SU-DHL-6 (cell line): ENCODE measurements around the gene PRKAR2B.

Experiments used
- H2AFZ ChIP-seq: fragments of 200-600 bp; sonication (generic); 2 replicates; pipeline ENCODE4 v1.6.1; 2014; ENCODE audit warnings: low read depth, mild to moderate bottlenecking, moderate library complexity, mixed read lengths, antibody characterized with exemption, low read length; ENCODE audit not compliant: severe bottlenecking
- H3F3A ChIP-seq: fragments of 200-600 bp; shearing (Covaris generic); 2 replicates; pipeline ENCODE4 v1.6.0; 2016; ENCODE audit warnings: antibody characterized with exemption, mild to moderate bottlenecking; ENCODE audit not compliant: insufficient read depth
- H3K27ac ChIP-seq: fragments of 200-600 bp; sonication (generic); 2 replicates; pipeline ENCODE4 v1.5.1; 2016; ENCODE audit warnings: low read depth, mild to moderate bottlenecking, low read length, moderate library complexity, mixed read lengths
- H3K27me3 ChIP-seq: fragments of 200-600 bp; sonication (generic), shearing (Covaris generic); 2 replicates; pipeline ENCODE4 v1.6.0; 2014; ENCODE audit warnings: mild to moderate bottlenecking, low read length
- H3K36me3 ChIP-seq: fragments of 200-600 bp; sonication (generic); 2 replicates; pipeline ENCODE4 v1.6.1; 2014; ENCODE audit warnings: mild to moderate bottlenecking, low read length, mixed read lengths
- H3K4me2 ChIP-seq: fragments of 300-600, 200-600 bp; shearing (Covaris generic), sonication (generic); 2 replicates; pipeline ENCODE4 v1.6.0; 2014; ENCODE audit warnings: low read length, low read depth, mild to moderate bottlenecking; ENCODE audit not compliant: poor library complexity, severe bottlenecking
- H3K4me3 ChIP-seq: fragments of 200-600 bp; sonication (generic); 2 replicates; pipeline ENCODE4 v1.5.1; 2014; ENCODE audit warnings: antibody characterized with exemption, low read length, mild to moderate bottlenecking, mixed read lengths; ENCODE audit not compliant: insufficient read depth, poor library complexity, severe bottlenecking
- H3K79me2 ChIP-seq: fragments of 200-600 bp; sonication (generic); 2 replicates; pipeline ENCODE4 v1.6.1; 2014; ENCODE audit warnings: mild to moderate bottlenecking, low read length, moderate library complexity; ENCODE audit not compliant: insufficient read depth
- H3K9ac ChIP-seq: fragments of 200-600 bp; sonication (generic); 2 replicates; pipeline ENCODE4 v1.7.0; 2014; ENCODE audit warnings: mild to moderate bottlenecking, low read length
- H3K9me2 ChIP-seq: fragments of 200-600 bp; sonication (generic); replicated peaks from 2 replicates; pipeline ENCODE4 v1.6.1; 2014; ENCODE audit warnings: low read length; ENCODE audit not compliant: insufficient read depth
- H3K9me3 ChIP-seq: fragments of 200-600 bp; sonication (generic); 2 replicates; pipeline ENCODE4 v1.6.1; 2014; ENCODE audit warnings: low read length, mixed read lengths; ENCODE audit not compliant: insufficient read depth
- H4K20me1 ChIP-seq: fragments of 200-600 bp; sonication (generic); 2 replicates; pipeline ENCODE4 v1.6.1; 2014; ENCODE audit warnings: low read depth, mild to moderate bottlenecking, antibody characterized with exemption, low read length, moderate library complexity, mixed read lengths
- CTCF ChIP-seq: fragments of 200-600 bp; sonication (generic); IDR thresholded peaks from one replicate; pipeline ENCODE4 v1.5.1; 2017; ENCODE audit warnings: antibody characterized with exemption, mild to moderate bottlenecking, low read length, moderate library complexity; ENCODE audit not compliant: insufficient read depth, poor library complexity, severe bottlenecking
- EZH2phosphoT487 ChIP-seq: fragments of 200-600 bp; sonication (generic), shearing (Covaris generic); conservative IDR thresholded peaks from 2 replicates; pipeline ENCODE4 v1.6.1; 2018; ENCODE audit warnings: mild to moderate bottlenecking, antibody characterized with exemption, low read length, moderate library complexity, mixed read lengths

Gene PRKAR2B

GRCh38 chr7:107076781-107077698 lies 32.5 kb downstream of the PRKAR2B start:
- no peaks in the 10 kb centered on the region for H3K79me2 ChIP-seq
- H3K36me3 ChIP-seq, result no peaks in the 10 kb centered on the region
- no peaks in the 10 kb centered on the region for H3K9me2 ChIP-seq
- H3K4me3 ChIP-seq, result no peak overlapping the region
- H3K27ac ChIP-seq, result no peak overlapping the region
- H3K27me3 ChIP-seq, result no peaks in the 10 kb centered on the region
- H3K4me2 ChIP-seq, result no peak overlapping the region
- no peaks in the 10 kb centered on the region for H4K20me1 ChIP-seq
- no peaks in the 10 kb centered on the region for H3F3A ChIP-seq
- no peak overlapping the region for H2AFZ ChIP-seq
- no peak overlapping the region for H3K9ac ChIP-seq
- TF ChIP-seq CTCF (no peak), EZH2phosphoT487 (no peak)
- H3K9me3 ChIP-seq, result no peaks in the 10 kb centered on the region

- H3K4me3 ChIP-seq, result no peak overlapping the region
- no peaks in the 10 kb centered on the region for H3K27me3 ChIP-seq
- no peaks in the 10 kb centered on the region for H3K9me3 ChIP-seq
- H3F3A ChIP-seq, result no peaks in the 10 kb centered on the region
- no peaks in the 10 kb centered on the region for H3K9me2 ChIP-seq
- no peak overlapping the region for H3K27ac ChIP-seq
- no peaks in the 10 kb centered on the region for H4K20me1 ChIP-seq
- H3K36me3 ChIP-seq, result no peaks in the 10 kb centered on the region
- TF ChIP-seq CTCF (no peak), EZH2phosphoT487 (no peak)
- H3K9ac ChIP-seq, result no peak overlapping the region
- H3K4me2 ChIP-seq, result no peak overlapping the region
- no peaks in the 10 kb centered on the region for H3K79me2 ChIP-seq
- no peak overlapping the region for H2AFZ ChIP-seq
Observed at GRCh38 chr7:107077699-107078516, 33.4 kb downstream of the PRKAR2B start.

GRCh38 chr7:107078517-107078966 lies 34.0 kb downstream of the PRKAR2B start:
- H3K79me2 ChIP-seq, result no peaks in the 10 kb centered on the region
- H3K27me3 ChIP-seq, result no peaks in the 10 kb centered on the region
- H3K9me2 ChIP-seq, result no peaks in the 10 kb centered on the region
- H2AFZ ChIP-seq, result no peak overlapping the region
- H3F3A ChIP-seq, result no peaks in the 10 kb centered on the region
- H3K9me3 ChIP-seq, result no peaks in the 10 kb centered on the region
- H3K4me3 ChIP-seq, result no peak overlapping the region
- no peaks in the 10 kb centered on the region for H3K36me3 ChIP-seq
- H3K27ac ChIP-seq, result no peak overlapping the region
- H3K4me2 ChIP-seq, result no peak overlapping the region
- TF ChIP-seq EZH2phosphoT487, result no peak
- TF ChIP-seq CTCF, result no peak
- H3K9ac ChIP-seq, result no peak overlapping the region
- H4K20me1 ChIP-seq, result no peaks in the 10 kb centered on the region
